Activated T-helper 2 cell treated with anti-CD3 and anti-CD28 coated beads, Interferon-gamma antibody, Interleukin-2, Interleukin-4, amounts not matched to agents 10 μg/mL and 5 μg/mL and 100 μg/mL, durations not matched to agents 14 hours and 24 hours and 36 hours (primary cell): ENCODE measurements around the gene ACP1. TPM values are rescaled to one million over a fixed set of nuclear protein-coding genes. Genes with fewer than 3 reads are reported as not detected.

Experiments
- DNase-seq: peaks from one replicate; pipeline ENCODE4 v3.0.0; 2021; ENCODE audit warnings: low spot score
- H3K27ac Mint-ChIP-seq: one replicate; pipeline ENCODE4 v1.8.0; 2021; ENCODE audit warnings: mixed read lengths
- H3K27me3 Mint-ChIP-seq: one replicate; pipeline ENCODE4 v1.8.0; 2021; ENCODE audit warnings: low read depth, mixed read lengths
- H3K36me3 Mint-ChIP-seq: one replicate; pipeline ENCODE4 v1.8.0; 2021; ENCODE audit warnings: low read depth, mixed read lengths
- H3K4me1 Mint-ChIP-seq: one replicate; pipeline ENCODE4 v1.8.0; 2021; ENCODE audit warnings: low read depth, mixed read lengths
- H3K4me3 Mint-ChIP-seq: one replicate; pipeline ENCODE4 v1.8.0; 2021; ENCODE audit warnings: low read depth, mild to moderate bottlenecking, moderate library complexity, mixed read lengths
- H3K9me3 Mint-ChIP-seq: one replicate; pipeline ENCODE4 v1.8.0; 2021; ENCODE audit warnings: mixed read lengths
- intact Hi-C: fragments of 100-400 bp; cut with micrococcal nuclease; formaldehyde crosslinking; loops from one replicate; pipeline ENCODE4 v1.15.1; 2023
- total RNA-seq: library from RNA; stranded (reverse); gene quantifications from 2 replicates; pipeline ENCODE4 v1.2.3, GENCODE V29; 2022

The ACP1 gene
- total RNA-seq, 1 donor from 2014 or later = 168 TPM

DNA sequence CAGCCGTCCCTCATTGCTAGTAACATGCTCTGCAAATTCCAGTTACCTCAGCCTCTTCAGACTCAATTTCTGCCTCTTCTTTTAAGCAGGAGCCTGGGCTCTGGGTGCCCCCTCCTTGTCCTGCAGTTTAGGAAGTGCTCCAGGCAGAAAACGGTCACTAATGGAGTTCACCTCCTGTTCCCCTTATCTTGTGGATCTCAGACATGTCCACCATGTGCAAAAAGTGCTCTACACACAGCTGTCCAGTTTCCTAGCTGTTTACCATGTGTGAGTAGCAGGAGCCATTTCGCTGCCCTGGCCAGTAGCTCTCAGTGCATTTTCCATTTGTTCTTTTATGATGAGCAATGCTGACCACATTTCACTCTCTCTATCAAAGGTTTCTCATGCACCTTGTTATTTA, 5.8 kb upstream of the ACP1 start:
- no peak for DNase-seq
- Mint-ChIP-seq H3K27me3 (no peaks in the 10 kb centered on the region), H3K9me3 (peaks cover 30% of the 10 kb centered on the region), H3K36me3 (peaks cover 48% of the 10 kb centered on the region), H3K27ac (no peak overlapping the region), H3K4me1 (peaks cover 16% of the 10 kb centered on the region), H3K4me3 (no peak overlapping the region)
- intact Hi-C loops = no loop called here

GRCh38 chr2:259789-260331, 4.9 kb upstream of the ACP1 start:
- Mint-ChIP-seq H3K36me3 (peaks cover 48% of the 10 kb centered on the region), H3K27me3 (no peaks in the 10 kb centered on the region), H3K27ac (no peak overlapping the region), H3K4me1 (peaks cover 16% of the 10 kb centered on the region), H3K9me3 (peaks cover 30% of the 10 kb centered on the region), H3K4me3 (no peak overlapping the region)
- no peak for DNase-seq
- intact Hi-C loops = loop anchor here (5.0 kb wide), 1 partner anchor 132 kb away; no protein-coding TSS in a partner anchor

GRCh38 chr2:260507-261161, 4.1 kb upstream of the ACP1 start:
- H3K4me3 Mint-ChIP-seq = no peak overlapping the region
- H3K9me3 Mint-ChIP-seq = peaks cover 30% of the 10 kb centered on the region
- DNase-seq = no peak
- H3K27me3 Mint-ChIP-seq = no peaks in the 10 kb centered on the region
- peaks cover 17% of the 10 kb centered on the region for H3K4me1 Mint-ChIP-seq
- peaks cover 50% of the 10 kb centered on the region for H3K36me3 Mint-ChIP-seq
- intact Hi-C loops = loop anchor here (5.0 kb wide), 1 partner anchor 132 kb away; no protein-coding TSS in a partner anchor
- H3K27ac Mint-ChIP-seq = no peak overlapping the region

- peak overlapping the region; percentile 60 for H3K27ac Mint-ChIP-seq
- H3K4me1 Mint-ChIP-seq = peaks cover 28% of the 10 kb centered on the region
- peak overlapping the region; percentile 45 for H3K4me3 Mint-ChIP-seq
- DNase-seq = no peak
- peaks cover 60% of the 10 kb centered on the region for H3K36me3 Mint-ChIP-seq
- intact Hi-C loops = loop anchor here (5.0 kb wide), 1 partner anchor 130 kb away; no protein-coding TSS in a partner anchor
- peaks cover 29% of the 10 kb centered on the region for H3K9me3 Mint-ChIP-seq
- H3K27me3 Mint-ChIP-seq = no peaks in the 10 kb centered on the region
These were observed 2.6 kb upstream of the ACP1 start for GRCh38 chr2:262117-262516.

DNA sequence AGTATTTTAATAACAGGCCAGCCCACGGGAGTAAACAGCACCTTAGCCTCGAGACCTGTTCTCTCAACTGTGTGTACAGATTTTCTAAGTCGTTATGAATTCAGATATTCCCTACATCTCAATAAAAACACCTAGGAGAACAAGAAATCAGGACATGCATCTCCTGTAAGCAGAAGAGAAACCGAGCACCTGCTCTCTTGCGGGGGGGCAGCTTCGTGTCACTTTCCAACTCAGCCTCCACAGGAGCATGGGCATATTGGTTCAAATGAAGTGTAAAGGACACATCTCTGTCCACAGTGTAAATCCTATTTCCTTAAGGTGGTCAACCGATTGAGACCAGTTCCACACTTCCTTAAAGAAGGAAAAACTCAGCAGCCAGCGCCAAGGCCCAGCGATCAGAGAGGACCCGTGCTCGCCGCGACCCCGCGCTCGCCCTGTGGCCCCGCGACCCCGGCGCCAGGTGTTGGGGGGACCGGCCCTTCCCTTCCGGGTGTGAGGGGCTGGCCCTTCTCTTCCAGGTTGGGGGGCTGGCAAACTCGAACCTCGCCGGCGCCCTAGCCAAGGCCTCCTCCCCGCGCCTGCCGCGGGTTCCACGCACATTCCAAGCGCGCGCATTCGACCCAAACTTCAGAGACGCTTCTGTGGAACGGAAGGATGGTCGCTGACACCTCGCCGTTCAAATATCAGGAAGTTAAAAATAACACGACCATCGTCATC, 1.6 kb upstream of the ACP1 start:
- Mint-ChIP-seq H3K36me3 (peaks cover 62% of the 10 kb centered on the region), H3K27me3 (no peaks in the 10 kb centered on the region), H3K27ac (peak overlapping the region; percentile 60), H3K4me1 (peaks cover 36% of the 10 kb centered on the region), H3K4me3 (peak overlapping the region; percentile 93), H3K9me3 (peaks cover 18% of the 10 kb centered on the region)
- intact Hi-C loops = loop anchor here (5.0 kb wide), 1 partner anchor 129 kb away; no protein-coding TSS in a partner anchor
- DNase-seq = no peak

- Mint-ChIP-seq H3K27ac (peak within 1 kb of the TSS; percentile 93), H3K4me3 (peak within 1 kb of the TSS; percentile 93), H3K27me3 (no peaks in the 10 kb centered on the region), H3K36me3 (peaks cover 54% of the 10 kb centered on the region), H3K4me1 (peaks cover 43% of the 10 kb centered on the region), H3K9me3 (peaks cover 11% of the 10 kb centered on the region)
- DNase-seq = peak; percentile 38
- intact Hi-C loops = loop anchor here (1.0 to 5.0 kb wide), 4 partner anchors 35 to 413 kb away; partner anchors contain the start of gene TMEM18
These were observed 814 bp upstream of the ACP1 start, which contains the start of gene SH3YL1 for GRCh38 chr2:263774-264492. Gene SH3YL1, minus strand, starts transcription at chr2:264032. Its CDS starts 48 bp downstream, at chr2:263984.

GRCh38 chr2:268323-268722, 3.6 kb downstream of the ACP1 start:
- no peaks in the 10 kb centered on the region for H3K27me3 Mint-ChIP-seq
- peaks cover 49% of the 10 kb centered on the region for H3K36me3 Mint-ChIP-seq
- peaks cover 42% of the 10 kb centered on the region for H3K4me1 Mint-ChIP-seq

GRCh38 chr2:269356-270030, 4.7 kb downstream of the ACP1 start:
- Mint-ChIP-seq H3K36me3 (peaks cover 48% of the 10 kb centered on the region), H3K4me3 (no peak overlapping the region), H3K9me3 (no peaks in the 10 kb centered on the region), H3K4me1 (peaks cover 42% of the 10 kb centered on the region), H3K27me3 (no peaks in the 10 kb centered on the region), H3K27ac (no peak overlapping the region)
- intact Hi-C loops = no loop called here
- no peak for DNase-seq

More at GRCh38 chr2:268323-268722, 3.6 kb downstream of the ACP1 start:
- Mint-ChIP-seq H3K9me3 (no peaks in the 10 kb centered on the region), H3K4me3 (no peak overlapping the region), H3K27ac (no peak overlapping the region)
- DNase-seq = no peak
- intact Hi-C loops = no loop called here

- DNase-seq = no peak
These were observed 6.1 kb downstream of the ACP1 start for GRCh38 chr2:270861-271260.

DNA sequence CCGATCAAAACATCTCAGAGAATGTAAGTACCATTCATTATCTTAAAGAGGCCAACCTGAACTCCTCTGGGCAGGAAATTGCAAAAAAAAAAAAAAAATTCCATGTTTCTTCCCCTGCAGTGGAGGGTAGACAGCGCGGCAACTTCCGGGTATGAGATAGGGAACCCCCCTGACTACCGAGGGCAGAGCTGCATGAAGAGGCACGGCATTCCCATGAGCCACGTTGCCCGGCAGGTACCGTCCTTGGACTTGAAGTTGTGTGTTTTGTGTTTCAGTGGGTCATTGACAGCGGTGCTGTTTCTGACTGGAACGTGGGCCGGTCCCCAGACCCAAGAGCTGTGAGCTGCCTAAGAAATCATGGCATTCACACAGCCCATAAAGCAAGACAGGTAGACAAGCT, 7.2 kb downstream of the ACP1 start:
- Mint-ChIP-seq H3K27ac (no peak overlapping the region), H3K4me3 (no peak overlapping the region), H3K36me3 (peaks cover 55% of the 10 kb centered on the region), H3K27me3 (no peaks in the 10 kb centered on the region), H3K4me1 (peaks cover 30% of the 10 kb centered on the region), H3K9me3 (no peaks in the 10 kb centered on the region)
- no peak for DNase-seq
- intact Hi-C loops = no loop called here

More at GRCh38 chr2:270861-271260, 6.1 kb downstream of the ACP1 start:
- Mint-ChIP-seq H3K9me3 (no peaks in the 10 kb centered on the region), H3K4me3 (no peak overlapping the region), H3K27me3 (no peaks in the 10 kb centered on the region), H3K27ac (no peak overlapping the region), H3K4me1 (peaks cover 39% of the 10 kb centered on the region), H3K36me3 (peaks cover 51% of the 10 kb centered on the region)
- intact Hi-C loops = no loop called here

DNA sequence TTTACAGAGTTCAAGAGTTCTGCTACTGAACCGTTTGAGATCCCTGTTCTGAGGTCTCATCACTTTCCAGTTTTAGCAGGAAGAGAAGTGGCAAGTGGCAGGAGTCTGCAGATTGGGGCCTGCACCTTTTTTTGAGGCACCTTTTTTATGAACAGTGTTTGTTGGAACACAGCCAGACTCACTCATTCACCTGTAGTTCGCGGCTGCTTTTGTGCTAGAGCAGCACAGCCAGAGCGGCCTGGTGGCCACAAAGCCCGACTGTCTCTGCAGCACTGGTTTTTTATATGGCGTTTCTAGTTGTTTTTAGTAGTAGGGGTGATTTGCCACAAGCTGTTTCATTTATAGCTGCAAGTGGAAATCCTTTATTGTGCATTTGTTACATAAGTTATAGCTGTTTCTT, 8.6 kb downstream of the ACP1 start:
- Mint-ChIP-seq H3K4me3 (no peak overlapping the region), H3K9me3 (no peaks in the 10 kb centered on the region), H3K4me1 (peaks cover 20% of the 10 kb centered on the region), H3K27ac (no peak overlapping the region), H3K36me3 (peaks cover 61% of the 10 kb centered on the region), H3K27me3 (no peaks in the 10 kb centered on the region)
- no peak for DNase-seq
- intact Hi-C loops = no loop called here

DNA sequence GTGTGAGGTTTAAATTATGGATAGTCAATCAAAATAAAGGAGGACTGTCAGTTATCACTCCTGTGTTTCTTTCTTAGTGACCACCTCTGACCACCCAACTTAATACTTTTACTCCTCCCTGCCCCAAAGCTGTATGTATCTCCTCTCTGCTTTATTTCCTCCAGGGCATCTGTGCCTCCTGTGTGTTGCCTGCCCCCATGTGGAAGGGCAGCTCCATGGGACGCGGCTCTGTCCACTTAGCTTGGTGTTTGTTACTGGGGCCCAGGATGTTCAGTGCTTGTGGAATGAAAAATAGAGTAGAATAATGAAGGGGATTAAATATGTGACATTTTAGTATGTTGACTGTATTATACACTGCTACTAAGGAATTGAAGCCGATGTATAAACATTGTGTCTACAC, 9.8 kb downstream of the ACP1 start:
- Mint-ChIP-seq H3K27me3 (no peaks in the 10 kb centered on the region), H3K36me3 (peaks cover 67% of the 10 kb centered on the region), H3K27ac (no peak overlapping the region)

More for the DNA sequence above, 9.8 kb downstream of the ACP1 start:
- no peak for DNase-seq
- no peak overlapping the region for H3K4me3 Mint-ChIP-seq
- intact Hi-C loops = no loop called here
- no peaks in the 10 kb centered on the region for H3K9me3 Mint-ChIP-seq
- H3K4me1 Mint-ChIP-seq = peaks cover 13% of the 10 kb centered on the region
